Measurements from ENCODE around the gene MCL1.
A peak's percentile ranks its signal among the peaks of the same experiment; 100 is the strongest.
"Not testable (repeated sequence)": the region's sequence is repeated elsewhere in the genome, so short reads cannot be mapped to it uniquely, and the experiment has no call there.

Gene MCL1

GRCh38 chr1:150579110-150579944 lies at the start of gene MCL1:
MCL1 (minus strand) TSS chr1:150579610; CDS start chr1:150579530, 80 bp downstream.
- TF ChIP-seq ZNF274 (IDR thresholded peaks at IDR 0.05; ENCODE audit: low read depth, low read length): no peak
- peak within 1 kb of the TSS; percentile 93 for H3K4me3 ChIP-seq (ENCODE audit: low read length)

DNA sequence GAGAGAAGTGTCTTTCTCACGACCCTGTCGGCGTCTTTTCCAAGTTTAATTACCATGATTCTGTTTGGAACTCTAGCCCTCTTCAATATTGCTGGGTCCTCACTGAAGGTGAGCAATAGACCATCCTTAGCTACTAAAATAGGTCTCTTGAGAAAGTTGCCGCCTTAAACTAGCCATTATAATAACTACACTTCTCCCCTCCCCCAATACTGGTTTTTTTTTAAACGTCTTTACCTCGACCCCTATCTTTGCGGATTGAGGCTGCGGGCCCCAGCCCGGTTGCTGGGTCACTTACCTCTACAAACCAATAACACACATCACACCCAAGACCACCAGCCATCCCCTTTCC lies 49.3 kb upstream of the MCL1 start:
- H3K4me3 ChIP-seq (ENCODE audit: low read length): peak overlapping the region; percentile 85
- TF ChIP-seq ZNF274 (IDR thresholded peaks at IDR 0.05; ENCODE audit: low read depth, low read length): no peak

DNA sequence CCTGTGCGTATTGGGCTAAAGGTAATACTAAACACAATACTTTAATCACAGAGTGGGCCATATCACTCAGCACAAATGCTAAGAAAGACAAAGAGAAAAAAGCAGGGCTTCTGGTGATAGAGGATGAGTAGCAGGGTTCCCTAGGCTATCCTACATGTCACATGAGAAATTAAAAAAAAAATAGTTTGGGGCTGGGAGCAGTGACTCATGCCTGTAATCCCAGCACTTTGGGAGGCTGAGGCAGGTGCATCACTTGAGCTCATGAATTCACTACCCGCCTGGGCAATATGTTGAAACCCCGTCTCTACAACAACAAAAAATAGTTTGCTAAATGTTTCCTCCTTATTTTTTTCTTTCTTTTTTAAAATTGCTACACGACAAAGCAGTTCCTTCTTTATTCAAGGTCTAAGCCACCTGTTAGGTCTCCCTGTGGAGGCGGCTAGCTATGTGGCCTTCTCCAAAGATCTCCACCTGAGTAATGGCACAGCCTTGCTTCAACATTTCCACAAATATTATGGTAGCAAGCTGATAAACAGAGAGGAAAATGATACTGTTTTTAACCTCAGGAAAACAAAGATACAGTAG lies 48.5 kb upstream of the MCL1 start:
- TF ChIP-seq ZNF274 (IDR thresholded peaks at IDR 0.05; ENCODE audit: low read depth, low read length): no peak
- peak overlapping the region; percentile 85 for H3K4me3 ChIP-seq (ENCODE audit: low read length)

GRCh38 chr1:150626150-150626549 lies 46.7 kb upstream of the MCL1 start:
- no peak for TF ChIP-seq ZNF274 (IDR thresholded peaks at IDR 0.05; ENCODE audit: low read depth, low read length)
- H3K4me3 ChIP-seq (ENCODE audit: low read length): no peak overlapping the region

- H3K4me3 ChIP-seq (ENCODE audit: low read length): not testable (repeated sequence)
Measured at GRCh38 chr1:150624546-150624945, 45.1 kb upstream of the MCL1 start.

- not testable (repeated sequence) for H3K4me3 ChIP-seq (ENCODE audit: low read length)
Measured at GRCh38 chr1:150624134-150624533, 44.7 kb upstream of the MCL1 start.

GRCh38 chr1:150622303-150622975 lies 43.0 kb upstream of the MCL1 start:
- TF ChIP-seq ZNF274 (IDR thresholded peaks at IDR 0.05; ENCODE audit: low read depth, low read length): no peak
- no peak overlapping the region for H3K4me3 ChIP-seq (ENCODE audit: low read length)

DNA sequence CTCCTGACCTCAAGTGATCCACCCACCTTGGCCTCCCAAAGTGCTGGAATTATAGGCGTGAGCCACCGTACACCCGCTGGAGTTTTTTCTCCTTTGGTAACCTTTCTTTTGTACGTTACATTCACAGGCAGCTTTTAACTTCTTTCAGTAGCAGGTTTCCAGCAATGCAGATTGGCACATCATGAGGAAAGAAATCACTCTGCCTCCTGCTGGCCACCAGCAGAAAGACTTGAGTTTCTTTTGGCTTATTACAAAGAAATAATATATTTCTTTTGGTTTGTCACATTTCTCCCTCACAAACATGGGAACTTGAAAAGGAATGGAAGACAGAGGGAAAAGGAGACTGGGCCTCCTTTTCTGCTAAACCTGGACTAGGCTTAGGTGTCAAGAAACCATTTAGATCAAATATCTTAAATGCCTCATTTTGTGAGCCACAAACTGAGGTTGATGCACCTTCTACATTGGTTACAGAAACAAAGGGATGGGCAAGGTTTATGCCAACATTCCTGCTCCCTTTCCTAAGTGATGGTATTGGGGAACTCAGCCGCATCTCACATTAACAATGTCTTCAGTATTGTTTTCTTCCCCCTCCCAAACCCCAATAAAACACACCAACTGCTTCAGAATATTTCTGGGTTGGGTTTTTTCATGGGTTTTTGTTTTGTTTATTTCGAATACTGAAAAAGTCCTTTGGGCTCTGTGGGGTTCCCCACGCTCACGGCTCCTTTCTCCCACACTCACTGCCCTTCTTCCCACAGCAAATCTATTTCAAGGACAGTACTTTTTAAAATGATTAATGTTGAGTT lies 42.3 kb upstream of the MCL1 start:
- TF ChIP-seq ZNF274 (IDR thresholded peaks at IDR 0.05; ENCODE audit: low read depth, low read length): no peak
- H3K4me3 ChIP-seq (ENCODE audit: low read length): no peak overlapping the region

GRCh38 chr1:150620919-150621318 lies 41.5 kb upstream of the MCL1 start:
- TF ChIP-seq ZNF274 (IDR thresholded peaks at IDR 0.05; ENCODE audit: low read depth, low read length): no peak
- no peak overlapping the region for H3K4me3 ChIP-seq (ENCODE audit: low read length)

GRCh38 chr1:150619576-150620509 lies 40.4 kb upstream of the MCL1 start:
- H3K4me3 ChIP-seq (ENCODE audit: low read length): no peak overlapping the region
- no peak for TF ChIP-seq ZNF274 (IDR thresholded peaks at IDR 0.05; ENCODE audit: low read depth, low read length)

GRCh38 chr1:150615346-150616201 lies 36.2 kb upstream of the MCL1 start:
- H3K4me3 ChIP-seq (ENCODE audit: low read length): no peak overlapping the region
- TF ChIP-seq ZNF274 (IDR thresholded peaks at IDR 0.05; ENCODE audit: low read depth, low read length): no peak

- H3K4me3 ChIP-seq (ENCODE audit: low read length): no peak overlapping the region
- TF ChIP-seq ZNF274 (IDR thresholded peaks at IDR 0.05; ENCODE audit: low read depth, low read length): no peak
Measured at GRCh38 chr1:150613061-150613920, 33.9 kb upstream of the MCL1 start.
